Medulla oblongata (tissue), 1 donor: ENCODE data around the gene KANSL1.
"Not testable (repeated sequence)": the region's sequence is repeated elsewhere in the genome, so short reads cannot be mapped to it uniquely, and the experiment has no call there.

ENCODE experiments used
- DNase-seq: peaks from one replicate; pipeline ENCODE4 v3.0.0-alpha.2; 2015; ENCODE audit errors: extremely low spot score

Gene KANSL1

GRCh38 chr17:46117117-46117516 lies 76.1 kb downstream of the KANSL1 start:
- no peak for DNase-seq

GRCh38 chr17:46115699-46116098 lies 77.5 kb downstream of the KANSL1 start:
- no peak for DNase-seq

GRCh38 chr17:46111236-46111635 lies 82.0 kb downstream of the KANSL1 start:
- DNase-seq = not testable (repeated sequence)

GRCh38 chr17:46110219-46110618 lies 83.0 kb downstream of the KANSL1 start:
- no peak for DNase-seq

- no peak for DNase-seq
Measured at GRCh38 chr17:46109603-46110189, 83.5 kb downstream of the KANSL1 start.

DNA sequence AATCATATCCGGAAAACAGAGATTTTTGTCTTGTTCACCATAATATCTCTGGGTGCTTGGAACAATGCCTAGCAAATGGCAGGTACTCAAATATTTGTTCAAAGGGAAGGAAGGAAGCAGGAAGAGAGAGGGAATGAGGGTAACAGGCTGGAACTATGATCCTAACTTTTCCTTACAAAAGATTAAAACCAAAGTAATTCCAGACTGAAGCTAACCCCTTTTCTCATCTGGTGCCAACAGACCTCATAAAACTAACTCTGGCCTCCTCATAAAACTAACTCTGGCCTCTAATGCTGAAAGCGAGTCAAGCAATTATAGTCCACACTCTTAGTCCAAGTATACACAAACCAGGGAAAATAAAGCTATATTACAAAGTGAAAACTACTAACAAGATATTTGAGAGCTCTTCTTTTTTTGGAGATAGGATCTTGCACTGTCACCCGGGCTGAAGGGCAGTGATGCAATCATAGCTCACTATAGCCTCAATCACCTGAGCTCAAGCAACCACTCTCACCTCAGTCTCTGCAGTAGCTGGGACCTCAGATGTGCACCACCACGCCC lies 84.6 kb downstream of the KANSL1 start:
- DNase-seq = no peak

GRCh38 chr17:46108120-46108519 lies 85.1 kb downstream of the KANSL1 start:
- no peak for DNase-seq

DNA sequence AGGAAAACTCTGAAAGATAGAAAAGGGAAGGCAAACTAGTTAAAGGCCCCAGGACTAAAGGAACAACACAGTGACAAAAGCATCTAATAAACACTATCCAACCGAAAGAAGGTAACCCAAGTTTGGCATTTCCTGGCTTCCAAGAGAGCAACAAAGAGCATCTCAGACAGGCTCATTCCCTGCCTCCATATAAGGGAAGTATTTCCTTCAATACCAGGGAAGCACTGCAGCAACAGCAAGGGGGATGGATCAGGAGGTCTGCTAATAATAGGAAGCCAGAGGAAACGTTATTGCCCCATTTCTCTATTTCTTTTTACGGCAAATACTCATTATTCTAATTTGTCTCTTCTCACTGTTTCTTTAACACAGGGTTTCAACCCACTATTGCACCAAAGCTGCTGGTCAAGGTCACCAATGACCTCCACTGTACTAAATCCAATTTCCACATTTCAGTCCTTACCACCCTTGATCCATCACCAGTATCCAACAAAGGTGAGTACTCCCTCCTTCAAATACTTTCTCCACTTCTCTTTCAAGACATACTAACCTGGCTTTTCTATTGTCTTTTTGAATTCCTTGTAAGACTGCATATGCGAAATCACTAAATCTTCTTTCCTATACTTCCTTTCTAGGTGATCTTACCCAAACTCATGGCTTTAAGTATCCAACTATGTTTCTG lies 86.1 kb downstream of the KANSL1 start:
- no peak for DNase-seq

- DNase-seq = not testable (repeated sequence)
Measured at GRCh38 chr17:46102806-46103205, 90.4 kb downstream of the KANSL1 start.

DNA sequence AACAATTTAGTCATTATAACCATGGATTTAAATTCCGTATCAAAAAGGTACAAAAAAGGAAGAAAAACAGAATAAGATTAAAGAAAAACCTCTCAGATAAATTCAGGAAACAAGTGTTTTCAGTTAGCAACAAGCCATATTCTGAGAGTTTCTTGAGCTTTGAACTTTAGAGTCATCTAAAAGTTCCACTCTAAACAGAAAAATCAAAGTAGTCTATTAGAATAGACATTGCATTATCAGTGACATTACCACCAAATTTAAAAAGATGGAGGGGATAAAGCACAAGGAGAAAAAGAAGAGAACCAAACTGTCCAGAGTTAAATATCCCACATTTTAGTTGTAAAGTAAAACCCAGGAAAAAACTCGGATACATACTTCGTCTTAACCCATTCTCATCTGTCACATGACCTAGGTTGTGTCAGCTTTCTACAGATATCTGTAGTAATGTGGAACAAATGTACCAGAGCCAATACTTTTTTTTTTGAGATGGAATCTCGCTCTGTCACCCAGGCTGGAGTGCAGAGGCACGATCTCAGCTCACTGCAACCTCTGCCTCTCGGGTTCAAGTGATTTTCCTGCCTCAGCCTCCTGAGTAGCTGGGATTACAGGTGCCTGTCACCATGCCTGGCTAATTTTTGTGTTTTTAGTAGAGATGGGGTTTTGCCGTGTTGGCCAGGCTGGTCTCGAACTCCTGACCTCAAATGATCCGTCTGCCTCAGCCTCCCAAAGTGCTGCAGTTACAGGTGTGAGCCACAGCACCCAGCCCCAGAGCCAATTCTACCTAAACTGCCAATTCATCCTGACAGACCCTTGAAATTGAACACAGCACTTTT lies 91.2 kb downstream of the KANSL1 start:
- DNase-seq = not testable (repeated sequence)

GRCh38 chr17:46100590-46100989 lies 92.6 kb downstream of the KANSL1 start:
- no peak for DNase-seq

- DNase-seq = no peak
Measured at GRCh38 chr17:46099865-46100264, 93.4 kb downstream of the KANSL1 start.

- no peak for DNase-seq
Measured at GRCh38 chr17:46097497-46097896, 95.7 kb downstream of the KANSL1 start.

DNA sequence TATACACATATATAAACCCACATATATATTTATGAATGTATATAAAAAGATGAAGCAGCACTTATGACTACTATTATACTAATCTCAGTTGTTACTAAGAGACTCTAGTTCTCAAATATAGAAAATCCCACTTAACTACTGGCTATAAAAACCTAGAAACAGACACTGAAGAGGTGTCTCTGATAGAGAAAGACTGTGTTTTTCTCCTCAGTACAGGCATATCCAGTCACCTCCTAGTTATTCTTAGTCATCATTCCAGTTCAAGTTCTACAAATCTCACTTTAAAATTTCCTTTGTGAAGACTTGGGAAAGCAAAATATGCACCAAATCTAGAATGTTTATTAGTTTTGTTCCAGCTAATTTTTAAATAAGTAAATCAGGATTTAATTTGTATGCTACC lies 100.2 kb downstream of the KANSL1 start:
- no peak for DNase-seq

DNA sequence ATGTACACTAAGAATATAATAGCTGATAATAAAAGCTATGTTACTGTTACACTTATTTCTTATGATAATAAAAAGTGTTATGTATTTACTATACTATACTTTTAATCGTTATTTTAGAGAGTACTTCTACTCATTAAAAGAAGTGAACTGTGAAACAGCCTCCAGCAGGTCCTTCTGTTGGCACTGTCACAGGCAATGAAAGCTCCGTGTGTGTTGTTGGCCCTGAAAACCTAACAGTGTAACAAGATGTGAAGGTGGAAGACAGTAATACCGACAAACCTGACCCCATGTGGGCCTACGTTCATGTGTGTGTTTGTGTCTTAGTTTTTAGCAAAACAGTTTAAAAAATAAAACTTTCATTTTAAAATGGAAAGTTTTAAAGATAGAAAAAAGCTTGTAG lies 102.4 kb downstream of the KANSL1 start:
- DNase-seq = no peak

DNA sequence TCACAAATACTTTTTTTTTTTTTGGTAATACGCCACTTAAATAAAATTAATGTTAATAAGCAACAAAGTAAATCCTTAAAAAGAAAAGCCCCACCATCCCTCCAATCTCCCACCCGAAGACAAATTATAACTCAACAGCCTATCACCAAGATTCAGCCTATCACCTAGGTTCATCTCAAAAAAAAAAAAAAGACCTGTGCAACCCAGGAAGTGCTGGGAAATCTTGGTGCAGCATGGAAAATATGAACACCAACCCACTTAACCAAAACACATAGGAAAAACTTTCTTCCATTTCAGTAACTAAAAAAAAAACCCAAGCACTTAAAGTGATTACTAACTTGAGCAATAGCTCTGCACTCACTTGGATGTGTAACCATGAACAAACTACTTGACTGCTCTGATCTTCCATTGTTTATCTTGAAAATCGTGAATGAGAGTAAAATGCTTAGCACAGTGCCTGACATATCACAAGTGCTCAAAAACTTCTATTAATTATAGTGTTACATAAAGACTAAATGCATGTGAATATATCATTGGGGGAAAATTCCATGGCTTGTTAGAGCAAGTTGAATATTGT lies 103.8 kb downstream of the KANSL1 start:
- DNase-seq = no peak

DNA sequence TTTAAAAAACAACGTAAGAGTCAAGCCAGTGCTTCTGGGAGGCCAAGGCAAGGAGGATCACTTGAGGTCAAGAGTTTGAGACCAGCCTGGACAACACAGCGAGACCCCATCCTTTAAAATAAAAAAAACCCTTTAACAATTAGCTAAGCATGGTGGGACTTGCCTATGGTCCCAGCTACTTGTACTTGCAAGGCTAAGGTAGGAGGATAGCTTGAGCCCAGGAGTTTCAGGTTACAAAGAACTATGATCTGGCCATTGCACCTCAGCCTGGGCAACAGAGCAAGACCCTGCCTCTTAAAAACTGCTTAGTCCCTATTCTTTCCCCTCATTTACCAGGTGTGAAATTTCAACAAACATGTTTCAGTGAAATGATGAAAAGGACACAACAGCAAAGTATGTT lies 104.6 kb downstream of the KANSL1 start:
- DNase-seq = no peak

DNA sequence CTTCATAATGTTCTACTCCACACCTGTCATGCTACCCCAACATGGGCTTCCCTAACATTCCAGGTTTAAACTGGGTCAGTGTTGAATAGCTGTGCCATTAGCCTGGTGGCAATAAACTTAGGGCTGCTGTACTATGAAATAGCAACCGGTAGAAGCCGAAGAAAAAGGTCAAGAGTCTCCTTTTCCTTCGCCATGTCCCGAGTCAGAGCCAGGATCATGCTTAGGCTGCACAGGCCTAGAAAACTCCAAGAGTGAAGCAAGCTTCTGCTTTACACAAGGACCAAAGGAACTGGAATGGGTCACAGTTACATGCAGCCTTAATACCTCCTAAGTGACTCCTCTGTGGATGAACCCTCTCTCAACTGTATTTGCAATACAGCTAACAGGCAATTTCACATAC lies 105.4 kb downstream of the KANSL1 start:
- DNase-seq = not testable (repeated sequence)

DNA sequence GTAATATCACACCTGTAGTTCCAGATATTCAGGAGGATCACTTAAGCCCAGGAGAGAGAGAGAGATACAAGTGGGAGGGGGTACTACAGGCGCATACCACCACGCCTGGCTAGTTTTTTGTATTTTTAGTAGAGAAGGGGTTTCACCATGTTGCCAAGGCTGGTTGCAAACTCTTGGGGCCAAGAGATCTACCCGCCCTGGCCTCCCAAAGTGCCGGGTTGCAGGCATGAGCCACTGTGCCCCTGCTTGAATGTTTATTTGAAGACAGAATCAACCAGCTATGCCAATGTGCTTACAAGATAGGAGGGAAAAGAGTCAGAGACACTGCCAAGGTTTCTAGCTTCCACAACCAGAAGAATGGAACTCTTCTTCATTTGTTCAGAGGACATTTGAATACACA lies 106.4 kb downstream of the KANSL1 start:
- DNase-seq = no peak

GRCh38 chr17:46085522-46085921 lies 107.7 kb downstream of the KANSL1 start:
- DNase-seq = no peak

- DNase-seq = no peak
Measured at GRCh38 chr17:46082257-46082656, 111.0 kb downstream of the KANSL1 start.

DNA sequence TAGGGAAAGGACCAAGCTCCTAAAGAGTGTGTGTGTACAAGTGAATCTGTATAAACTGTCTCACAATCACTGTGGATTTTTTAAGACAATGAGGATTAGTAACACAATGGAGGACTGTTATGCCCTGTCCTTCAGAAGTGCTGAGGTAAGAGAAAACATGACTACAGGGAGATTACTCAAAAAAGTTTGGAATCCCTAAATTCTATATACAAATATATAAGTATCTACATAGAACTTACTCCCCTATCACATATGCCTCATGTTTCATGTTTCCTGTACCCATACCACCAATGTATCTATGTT lies 112.3 kb downstream of the KANSL1 start:
- no peak for DNase-seq
